Cerebellar nuclear complex (tissue), 1 donor: ENCODE results near the gene RNF181.
"Not testable (repeated sequence)": the region's sequence is repeated elsewhere in the genome, so short reads cannot be mapped to it uniquely, and the experiment has no call there.

ENCODE experiments used
- DNase-seq, 2 experiments: peaks; one replicate each; lab custom pipeline; 2025; lab: John Stamatoyannopoulos, UW

RNF181 gene

GRCh38 chr2:85577386-85578242, 17.9 kb upstream of the RNF181 start, which contains the start of gene VAMP8:
VAMP8 (plus strand) TSS chr2:85577586; CDS start chr2:85577647, 61 bp downstream.
- no peak for DNase-seq

GRCh38 chr2:85578243-85579180, 17.0 kb upstream of the RNF181 start:
- DNase-seq = no peak

- no peak for DNase-seq
Observed at GRCh38 chr2:85579266-85579935, 16.1 kb upstream of the RNF181 start.

GRCh38 chr2:85580206-85580605, 15.3 kb upstream of the RNF181 start:
- no peak for DNase-seq

GRCh38 chr2:85582492-85582891, 13.1 kb upstream of the RNF181 start:
- DNase-seq = no peak

GRCh38 chr2:85583667-85584353, 11.7 kb upstream of the RNF181 start:
- DNase-seq = no peak

GRCh38 chr2:85584354-85584856, 11.1 kb upstream of the RNF181 start, which contains the start of gene VAMP5:
VAMP5 (plus strand) TSS chr2:85584431; CDS start chr2:85584491, 60 bp downstream.
- DNase-seq = no peak

GRCh38 chr2:85584857-85585780, 10.4 kb upstream of the RNF181 start:
- no peak for DNase-seq

GRCh38 chr2:85585781-85586105, 9.8 kb upstream of the RNF181 start:
- no peak for DNase-seq

GRCh38 chr2:85588236-85588635, 7.3 kb upstream of the RNF181 start:
- DNase-seq = no peak

- no peak for DNase-seq
Observed at GRCh38 chr2:85588645-85589044, 6.9 kb upstream of the RNF181 start.

- DNase-seq = no peak
Observed at GRCh38 chr2:85589181-85589580, 6.4 kb upstream of the RNF181 start.

- no peak for DNase-seq
Observed at GRCh38 chr2:85589982-85590791, 5.4 kb upstream of the RNF181 start.

- no peak for DNase-seq
Observed at GRCh38 chr2:85590950-85591349, 4.6 kb upstream of the RNF181 start.

- no peak for DNase-seq
Observed at GRCh38 chr2:85591563-85591962, 4.0 kb upstream of the RNF181 start.

GRCh38 chr2:85592299-85592698, 3.2 kb upstream of the RNF181 start:
- not testable (repeated sequence) for DNase-seq

- DNase-seq = no peak
Observed at GRCh38 chr2:85593023-85593422, 2.5 kb upstream of the RNF181 start.

- DNase-seq = no peak
Observed at GRCh38 chr2:85594715-85595300, 737 bp upstream of the RNF181 start.

- DNase-seq = no peak
Observed at GRCh38 chr2:85596026-85596333, 435 bp downstream of the RNF181 start.
